Measurements from ENCODE around the gene SSX4B. TPM values are rescaled to one million over a fixed set of nuclear protein-coding genes. Genes with fewer than 3 reads are reported as not detected.
"Not testable (repeated sequence)": the region's sequence is repeated elsewhere in the genome, so short reads cannot be mapped to it uniquely, and the experiment has no call there.

SSX4B gene
- polyA plus RNA-seq, 4 donors: not detected

DNA sequence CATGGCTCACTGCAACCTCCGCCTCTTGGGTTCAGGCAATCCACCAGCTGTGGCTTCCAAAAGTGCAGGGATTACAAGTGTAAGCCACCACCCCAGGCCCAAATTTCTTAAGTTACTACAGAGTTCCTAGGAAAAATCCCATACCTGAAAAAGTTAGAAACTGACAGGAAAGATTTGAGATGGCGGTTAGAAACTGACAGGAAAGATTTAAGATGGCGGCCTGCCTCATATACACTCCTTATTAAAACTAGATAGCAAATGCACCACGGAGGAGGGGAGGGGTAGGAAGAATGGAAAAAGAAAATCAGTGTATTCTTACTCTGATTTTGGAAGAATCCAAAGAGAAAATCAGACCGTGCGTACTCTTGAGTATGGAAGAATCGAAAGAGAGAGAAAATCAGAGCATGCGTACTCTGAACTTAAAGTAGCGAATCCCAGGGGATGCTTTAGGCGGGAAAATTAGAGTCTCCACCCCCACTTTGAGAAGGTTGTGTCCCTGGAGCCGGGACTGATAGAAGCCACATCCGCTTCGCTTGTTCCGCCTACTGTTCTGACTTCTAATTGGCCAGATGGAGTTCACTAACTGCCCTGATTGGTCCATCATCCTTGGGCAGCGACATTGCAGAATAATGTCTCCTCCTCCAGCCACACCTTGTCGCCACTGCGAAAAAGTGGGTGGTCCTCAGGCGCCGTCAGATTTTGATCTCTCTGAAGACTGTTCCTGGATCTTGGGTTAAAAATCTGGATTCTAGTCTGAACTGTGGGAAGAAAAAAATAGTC is 55.3 kb downstream of the SSX4B start, which contains the start of gene SSX3:
SSX3 (minus strand) TSS at position 389 of the 780 bp plus-strand sequence. CDS start 1,454 bp downstream, outside the sequence.
- not testable (repeated sequence) for DNase-seq (ENCODE audit: low read depth in 4 of 4, low spot score in 3 of 4)

Other genes starting within 250 kb of the SSX4B start
- gene SSX5, start 215.2 kb downstream of the SSX4B start, polyA plus RNA-seq (ENCODE audit: insufficient read length in 4 of 4): not detected
- not detected for gene SSX1, start 156.6 kb downstream of the SSX4B start, polyA plus RNA-seq (ENCODE audit: insufficient read length in 4 of 4)
- gene SSX3, start 55.3 kb downstream of the SSX4B start, polyA plus RNA-seq (ENCODE audit: insufficient read length in 4 of 4): not detected
- not detected for gene SSX4, start 28.4 kb downstream of the SSX4B start, polyA plus RNA-seq (ENCODE audit: insufficient read length in 4 of 4)
- gene SLC38A5, start 58.3 kb upstream of the SSX4B start, polyA plus RNA-seq (ENCODE audit: insufficient read length in 4 of 4): 1 to 10 TPM; 4.2 to 9.2 (median 6.1) TPM
- gene FTSJ1, start 64.2 kb upstream of the SSX4B start, polyA plus RNA-seq (ENCODE audit: insufficient read length in 4 of 4): 10 to 100 TPM; 34.1 to 51.2 (median 39.6) TPM
- 1 to 10 TPM; 7.1 to 9.8 (median 8.4) TPM for gene PORCN, start 97.0 kb upstream of the SSX4B start, polyA plus RNA-seq (ENCODE audit: insufficient read length in 4 of 4)
- 10 to 100 TPM; 33.8 to 76.9 (median 69.0) TPM for gene EBP, start 109.8 kb upstream of the SSX4B start, polyA plus RNA-seq (ENCODE audit: insufficient read length in 4 of 4)
- 10 to 100 TPM in 1 of 4 donors, 1 to 10 TPM in 3; 8.9 to 12.2 (median 9.6) TPM for gene TBC1D25, start 127.8 kb upstream of the SSX4B start, polyA plus RNA-seq (ENCODE audit: insufficient read length in 4 of 4)
- 100 to 1,000 TPM; 246 to 383 (median 329) TPM for gene RBM3, start 162.5 kb upstream of the SSX4B start, polyA plus RNA-seq (ENCODE audit: insufficient read length in 4 of 4)
- gene WDR13, start 185.5 kb upstream of the SSX4B start, polyA plus RNA-seq (ENCODE audit: insufficient read length in 4 of 4): 100 to 1,000 TPM; 111 to 149 (median 114) TPM